MCF 10A (cell line): ENCODE results near the gene EOMES. TPM values are rescaled to one million over a fixed set of nuclear protein-coding genes. Genes with fewer than 3 reads are reported as not detected.
A peak's percentile ranks its signal among the peaks of the same experiment; 100 is the strongest.

Source experiments
- BruUV-seq: library from RNA; stranded (reverse); fragments of 400-500 nt; replicated peaks from 2 replicates; lab custom pipeline; 2021; lab: Mats Ljungman, UMichigan
- CTCF ChIA-PET: fragments of 300-600 bp; sonication (Branson Sonifier 250); formaldehyde crosslinking; extraction: SDS; loops from one replicate; lab custom pipeline; 2021; ENCODE audit warnings: antibody characterized with exemption, inconsistent platforms; lab: Yijun Ruan, JAX
- POLR2A ChIA-PET: fragments of 300-600, 350-650 bp; sonication (Branson Sonifier 250); formaldehyde crosslinking; extraction: SDS; loops from one replicate; lab custom pipeline; 2020; ENCODE audit warnings: antibody characterized with exemption, inconsistent platforms; lab: Yijun Ruan, JAX
- DNase-seq: peaks from one replicate; pipeline ENCODE4 v3.0.0-alpha.2; 2018; ENCODE audit not compliant: unreplicated experiment
- H3K27ac Mint-ChIP-seq: one replicate; pipeline ENCODE4 v1.8.0; 2022; ENCODE audit warnings: mild to moderate bottlenecking, low read depth, mixed read lengths; ENCODE audit not compliant: unreplicated experiment
- H3K27me3 Mint-ChIP-seq: one replicate; pipeline ENCODE4 v1.8.0; 2022; ENCODE audit warnings: mixed read lengths; ENCODE audit not compliant: insufficient read depth, unreplicated experiment
- H3K36me3 Mint-ChIP-seq: one replicate; pipeline ENCODE4 v1.8.0; 2022; ENCODE audit warnings: mild to moderate bottlenecking, moderate library complexity, mixed read lengths; ENCODE audit not compliant: insufficient read depth, unreplicated experiment
- H3K4me1 Mint-ChIP-seq: one replicate; pipeline ENCODE4 v1.8.0; 2022; ENCODE audit warnings: mixed read lengths; ENCODE audit not compliant: insufficient read depth, unreplicated experiment
- H3K4me3 Mint-ChIP-seq: one replicate; pipeline ENCODE4 v1.8.0; 2022; ENCODE audit warnings: mild to moderate bottlenecking, moderate library complexity, mixed read lengths; ENCODE audit not compliant: unreplicated experiment
- H3K9me3 Mint-ChIP-seq: one replicate; pipeline ENCODE4 v1.8.0; 2022; ENCODE audit warnings: mixed read lengths; ENCODE audit not compliant: unreplicated experiment
- CTCF ChIP-seq: fragments of 200-600 bp; IDR thresholded peaks from one replicate; pipeline ENCODE4 v1.8.0; 2022; ENCODE audit warnings: antibody characterized with exemption, mild to moderate bottlenecking; ENCODE audit not compliant: unreplicated experiment
- intact Hi-C: fragments of 100-400 bp; cut with micrococcal nuclease; formaldehyde crosslinking; loops from 2 replicates; pipeline ENCODE4 v1.14.1; 2022
- total RNA-seq: library from RNA; stranded (reverse); gene quantifications from 2 replicates; pipeline ENCODE4 v1.2.3, GENCODE V29; 2022

The EOMES gene
- total RNA-seq, 1 experiment from 2014 or later = 1.3 TPM

DNA sequence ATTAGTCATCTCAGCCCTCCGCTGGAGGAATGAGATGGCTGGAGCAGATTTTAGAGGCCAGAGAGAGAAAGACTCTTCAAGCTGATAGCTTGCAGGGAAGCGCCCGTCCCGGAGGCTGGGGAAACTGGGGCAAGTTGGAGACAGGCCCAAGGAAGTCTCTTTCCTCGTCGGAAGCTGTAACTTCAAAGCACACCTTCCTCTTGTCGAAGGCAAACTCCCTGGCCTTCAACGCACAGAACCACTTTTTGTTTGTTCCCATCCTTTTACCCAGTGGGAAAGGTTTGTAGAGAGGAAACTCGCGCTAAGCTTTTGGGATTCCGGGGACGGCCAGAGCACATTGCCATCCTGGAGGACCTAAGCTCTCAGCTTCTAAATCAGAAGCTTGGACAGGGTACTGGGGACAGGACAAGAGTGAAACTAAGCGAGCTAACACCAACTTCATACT lies 900 bp upstream of the EOMES start:
- Mint-ChIP-seq H3K9me3 (no peaks in the 10 kb centered on the region), H3K27me3 (no peaks in the 10 kb centered on the region), H3K27ac (no peak overlapping the region), H3K4me3 (peak overlapping the region; percentile 75), H3K36me3 (no peaks in the 10 kb centered on the region), H3K4me1 (no peaks in the 10 kb centered on the region)
- no TSS peak for BruUV-seq
- DNase-seq = no peak
- CTCF ChIA-PET = interaction anchor here (0.6 to 4.2 kb wide), 17 partner anchors 8 to 565 kb away, joined by 3 to 33 read pairs (median 4); no protein-coding TSS in a partner anchor
- POLR2A ChIA-PET = no interaction called here
- TF ChIP-seq CTCF = no peak
- intact Hi-C loops = loop anchor here (2.0 kb wide), 1 partner anchor 366 kb away; no protein-coding TSS in a partner anchor

DNA sequence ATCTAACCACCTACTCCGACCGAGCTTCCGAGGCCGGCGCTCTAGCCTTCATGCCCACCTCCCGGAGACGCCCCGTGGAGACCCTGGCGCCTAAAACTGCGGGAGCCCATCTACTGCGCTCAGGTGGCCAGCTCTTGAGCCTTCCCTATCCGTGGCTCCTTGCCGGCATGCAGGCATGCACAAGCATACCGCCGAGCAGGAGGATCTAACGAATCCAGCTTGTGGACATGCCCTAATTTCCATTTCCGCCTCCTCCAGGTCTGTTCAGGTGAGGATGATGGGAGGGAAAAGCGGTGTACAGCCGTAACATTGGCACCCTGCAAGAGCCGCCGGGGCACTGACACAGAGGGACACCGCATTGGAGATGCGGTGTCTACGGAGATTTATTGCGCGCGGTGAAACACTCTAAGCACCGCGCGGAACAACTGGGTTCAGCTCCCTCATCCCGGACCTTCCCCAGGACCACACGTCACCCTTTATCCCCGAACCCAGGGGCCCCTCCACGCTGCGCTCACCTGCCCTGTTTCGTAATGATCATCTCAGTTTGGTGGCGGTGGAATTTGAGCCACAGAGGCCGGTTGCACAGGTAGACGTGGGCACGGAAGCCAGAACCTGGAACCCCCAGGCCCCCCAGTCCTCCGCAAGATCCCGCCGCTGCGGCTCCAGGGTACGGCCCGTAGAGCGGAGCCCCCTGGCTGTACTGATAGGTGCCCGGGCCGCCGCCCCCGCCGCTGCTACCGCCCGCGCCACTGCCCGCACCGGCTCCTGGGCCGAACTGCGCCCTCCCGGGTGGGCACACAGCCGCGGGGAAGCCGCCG lies 1.0 kb downstream of the EOMES start:
- POLR2A ChIA-PET = interaction anchor here (0.7 to 2.4 kb wide), 9 partner anchors 9 to 608 kb away, joined by 3 to 21 read pairs (median 4); no protein-coding TSS in a partner anchor
- intact Hi-C loops = loop anchor here (1.0 kb wide), 1 partner anchor 565 kb away; no protein-coding TSS in a partner anchor

DNA sequence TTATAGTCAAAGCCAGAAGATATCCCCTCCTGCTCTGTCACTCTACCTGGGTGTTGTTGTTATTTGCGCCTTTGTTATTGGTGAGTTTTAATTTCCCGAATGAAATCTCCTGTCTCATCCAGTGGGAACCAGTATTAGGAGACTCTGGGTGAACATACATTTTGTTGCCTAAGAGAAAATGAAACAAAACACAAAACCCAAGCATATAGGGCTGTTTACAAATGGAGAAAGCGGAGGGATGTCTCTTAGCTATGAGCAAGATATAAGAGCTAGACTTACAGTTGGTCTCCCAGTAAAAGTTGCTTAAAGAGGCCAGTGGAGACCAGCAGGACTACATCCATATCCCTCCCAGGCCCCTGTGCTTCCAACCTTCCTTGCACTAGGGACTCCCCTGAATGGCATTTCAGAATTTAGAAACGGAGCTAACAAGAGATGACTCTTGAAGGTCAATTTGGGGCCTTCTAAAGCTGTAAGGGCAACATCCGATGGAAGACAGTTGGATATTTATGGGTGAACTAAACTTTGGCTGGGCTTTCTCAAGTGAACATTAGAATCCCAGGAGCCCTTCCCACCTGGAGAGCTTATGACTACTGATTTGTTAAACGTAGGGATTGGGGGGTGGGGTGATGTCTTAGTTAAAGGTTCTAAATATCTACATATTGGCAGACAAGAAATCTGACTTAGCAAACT lies 2.7 kb downstream of the EOMES start:
- BruUV-seq = no TSS peak
- CTCF ChIA-PET = interaction anchor here (0.6 to 4.7 kb wide), 14 partner anchors 7 to 617 kb away, joined by 3 to 70 read pairs (median 4); no protein-coding TSS in a partner anchor
- no peak for DNase-seq
- Mint-ChIP-seq H3K36me3 (no peaks in the 10 kb centered on the region), H3K4me1 (no peaks in the 10 kb centered on the region), H3K9me3 (no peaks in the 10 kb centered on the region), H3K27me3 (no peaks in the 10 kb centered on the region), H3K27ac (no peak overlapping the region), H3K4me3 (no peak overlapping the region)
- POLR2A ChIA-PET = interaction anchor here (0.5 to 2.4 kb wide), 5 partner anchors 35 to 620 kb away, joined by 3 to 21 read pairs (median 4); no protein-coding TSS in a partner anchor
- TF ChIP-seq CTCF = no peak
- intact Hi-C loops = no loop called here

More for the DNA sequence above, 1.0 kb downstream of the EOMES start:
- BruUV-seq = no TSS peak
- Mint-ChIP-seq H3K36me3 (no peaks in the 10 kb centered on the region), H3K27me3 (no peaks in the 10 kb centered on the region), H3K27ac (no peak overlapping the region), H3K4me3 (peak overlapping the region; percentile 75), H3K9me3 (no peaks in the 10 kb centered on the region), H3K4me1 (no peaks in the 10 kb centered on the region)
- no peak for TF ChIP-seq CTCF
- peak; percentile 62 for DNase-seq
- CTCF ChIA-PET = interaction anchor here (0.6 to 4.7 kb wide), 48 partner anchors 9 to 618 kb away, joined by 3 to 70 read pairs (median 5); no protein-coding TSS in a partner anchor
